SK-N-SH (cell line): Measurements from ENCODE around the gene KSR2. TPM values are rescaled to one million over a fixed set of nuclear protein-coding genes. Genes with fewer than 3 reads are reported as not detected.

Experiments
- CTCF ChIA-PET: fragments of 300-600, 350-600 bp; formaldehyde crosslinking; extraction: SDS; loops from one replicate; lab custom pipeline; 2021; lab: Yijun Ruan, JAX
- POLR2A ChIA-PET: fragments of 350-600 bp; sonication (Branson Sonifier 250); formaldehyde crosslinking; extraction: SDS; loops from one replicate; lab custom pipeline; 2020; ENCODE audit warnings: antibody characterized with exemption, inconsistent platforms; lab: Yijun Ruan, JAX
- DNase-seq: peaks from one replicate; pipeline ENCODE4 v3.0.0; 2012
- H2AFZ ChIP-seq: fragments of 200-600 bp; sonication (generic); 2 replicates; pipeline ENCODE4 v1.8.1; 2016; ENCODE audit warnings: antibody characterized with exemption, mild to moderate bottlenecking, low read depth
- H3F3A ChIP-seq: fragments of 200-600 bp; sonication (generic); replicated peaks from 2 replicates; pipeline ENCODE3; 2016; ENCODE audit warnings: antibody characterized with exemption, mild to moderate bottlenecking; ENCODE audit not compliant: insufficient read depth
- H3K27ac ChIP-seq, 2 experiments: fragments of 200-500 bp in 1 of 2; fragments of 200-600 bp in 1 of 2; sonication (Bioruptor generic) in 1 of 2; sonication (generic), shearing (Covaris generic) in 1 of 2; 2 replicates each; pipeline versions ENCODE4 v1.5.1 to v1.6.1; 2014 to 2016; ENCODE audit warnings: low read depth in 2 of 2, inconsistent platforms in 1 of 2, low read length in 1 of 2, mild to moderate bottlenecking in 1 of 2, mixed read lengths in 1 of 2
- H3K27me3 ChIP-seq: fragments of 200-600 bp; sonication (generic), shearing (Covaris generic); 2 replicates; pipeline ENCODE4 v1.6.1; 2016; ENCODE audit warnings: mixed run types; ENCODE audit not compliant: insufficient read depth
- H3K36me3 ChIP-seq, 2 experiments: fragments of 200-500 bp in 1 of 2; fragments of 200-600 bp in 1 of 2; sonication (Bioruptor generic) in 1 of 2; sonication (generic) in 1 of 2; replicated peaks in 1 of 2; 2 replicates each; pipeline versions ENCODE3 to v1.5.1; 2014 to 2016; ENCODE audit warnings: low read length in 1 of 2, mild to moderate bottlenecking in 1 of 2; ENCODE audit not compliant: insufficient read depth in 2 of 2, control insufficient read depth in 1 of 2
- H3K4me1 ChIP-seq, 2 experiments: fragments of 200-500 bp in 1 of 2; fragments of 200-600 bp in 1 of 2; sonication (Bioruptor generic) in 1 of 2; sonication (generic), shearing (Covaris generic) in 1 of 2; 2 replicates each; pipeline versions ENCODE4 v1.5.1 to v1.6.1; 2014 to 2016; ENCODE audit warnings: low read depth in 1 of 2, low read length in 1 of 2, mixed run types in 1 of 2; ENCODE audit not compliant: insufficient read depth in 2 of 2, control insufficient read depth in 1 of 2
- H3K4me2 ChIP-seq: fragments of 200-600 bp; sonication (generic), shearing (Covaris generic); 2 replicates; pipeline ENCODE4 v1.6.1; 2017; ENCODE audit warnings: mixed run types
- H3K4me3 ChIP-seq, 2 experiments: fragments of 200-500 bp in 1 of 2; fragments of 200-600 bp in 1 of 2; sonication (Bioruptor generic) in 1 of 2; sonication (generic), shearing (Covaris generic) in 1 of 2; 2 replicates each; pipeline versions ENCODE4 v1.5.1 to v1.8.1; 2014 to 2016; ENCODE audit warnings: low read depth in 2 of 2, inconsistent platforms in 1 of 2, low read length in 1 of 2, mild to moderate bottlenecking in 1 of 2, mixed read lengths in 1 of 2, moderate library complexity in 1 of 2
- H3K79me2 ChIP-seq: fragments of 200-600 bp; sonication (generic); 2 replicates; pipeline ENCODE4 v1.8.1; 2017; ENCODE audit warnings: mild to moderate bottlenecking; ENCODE audit not compliant: insufficient read depth
- H3K9ac ChIP-seq: fragments of 200-600 bp; sonication (generic); 2 replicates; pipeline ENCODE4 v1.6.1; 2017; ENCODE audit warnings: mixed run types
- H3K9me2 ChIP-seq: fragments of 200-600 bp; sonication (generic); 2 replicates; pipeline ENCODE4 v1.6.1; 2017; ENCODE audit warnings: mixed run types
- H3K9me3 ChIP-seq: fragments of 200-600 bp; sonication (generic); 2 replicates; pipeline ENCODE4 v1.6.1; 2017; ENCODE audit warnings: mixed run types, mild to moderate bottlenecking, moderate library complexity
- H4K20me1 ChIP-seq: fragments of 200-600 bp; sonication (generic); 2 replicates; pipeline ENCODE4 v1.6.1; 2017; ENCODE audit warnings: mild to moderate bottlenecking, mixed run types; ENCODE audit not compliant: insufficient read depth
- ELF1 ChIP-seq: IDR thresholded peaks from 2 replicates; pipeline ENCODE4 v1.4.0; 2012
- EZH2phosphoT487 ChIP-seq: fragments of 200-600 bp; sonication (generic); IDR thresholded peaks from 2 replicates; pipeline ENCODE4 v1.6.1; 2017; ENCODE audit warnings: low read depth, mixed run types, mild to moderate bottlenecking, antibody characterized with exemption, moderate library complexity, borderline replicate concordance
- FOSL2 ChIP-seq: IDR thresholded peaks from 2 replicates; pipeline ENCODE4 v1.4.0; 2012; ENCODE audit warnings: low read depth, mild to moderate bottlenecking, moderate library complexity, borderline replicate concordance
- IRF3 ChIP-seq: fragments of 150-350 bp; IDR thresholded peaks from 2 replicates; pipeline ENCODE4 v1.6.1; 2016; ENCODE audit warnings: mild to moderate bottlenecking, low read depth, low read length
- MEF2A ChIP-seq: IDR thresholded peaks from 2 replicates; pipeline ENCODE4 v1.4.0; 2012; ENCODE audit warnings: low read depth, borderline replicate concordance
- MXI1 ChIP-seq: IDR thresholded peaks from 2 replicates; pipeline ENCODE4 v1.6.1; 2012; ENCODE audit warnings: mild to moderate bottlenecking, low read depth, low read length, improper control_type of control experiment
- NFIC ChIP-seq: IDR thresholded peaks from 2 replicates; pipeline ENCODE4 v1.4.0; 2012; ENCODE audit warnings: borderline replicate concordance
- PBX3 ChIP-seq: IDR thresholded peaks from 2 replicates; pipeline ENCODE4; 2012
- RCOR1 ChIP-seq: fragments of 150-350 bp; IDR thresholded peaks from 2 replicates; pipeline ENCODE4 v1.6.1; 2017; ENCODE audit warnings: antibody characterized with exemption, low read length
- RFX5 ChIP-seq: IDR thresholded peaks from 2 replicates; pipeline ENCODE4 v1.6.1; 2012; ENCODE audit warnings: mild to moderate bottlenecking, improper control_type of control experiment, low read length
- SIN3A ChIP-seq: IDR thresholded peaks from 2 replicates; pipeline ENCODE4 v1.6.1; 2012; ENCODE audit warnings: low read depth, mild to moderate bottlenecking, low read length, moderate library complexity, borderline replicate concordance
- SMC3 ChIP-seq: IDR thresholded peaks from 2 replicates; pipeline ENCODE4 v1.6.1; 2012; ENCODE audit warnings: low read depth, low read length, improper control_type of control experiment
- TAF1 ChIP-seq: IDR thresholded peaks from 2 replicates; pipeline ENCODE4 v1.6.1; 2012; ENCODE audit warnings: low read depth, mild to moderate bottlenecking, low read length, moderate library complexity, borderline replicate concordance
- TEAD4 ChIP-seq: IDR thresholded peaks from 2 replicates; pipeline ENCODE4 v1.4.0; 2012; ENCODE audit warnings: mild to moderate bottlenecking, borderline replicate concordance; ENCODE audit not compliant: insufficient read depth
- ZBTB33 ChIP-seq: IDR thresholded peaks from 2 replicates; pipeline ENCODE4 v1.4.0; 2012; ENCODE audit warnings: low read depth, borderline replicate concordance
- WGBS: methylation state at CpG from one replicate; pipeline ENCODE4 v1.1.6; 2017; ENCODE audit warnings: low lambda C conversion rate; 5-methylcytosine and 5-hydroxymethylcytosine counted together
- polyA plus RNA-seq, 3 experiments: library from polyadenylated mRNA; depleted of rRNA; stranded (reverse); fragments of >200 nt; gene quantifications; 2 replicates each; pipeline ENCODE4 v1.2.3, GENCODE V29; 2012

KSR2 gene
- polyA plus RNA-seq, 1 of the 3 experiments (the other 2 are of a cell fraction) = 0.12 TPM

GRCh38 chr12:117907108-117907689, 61.6 kb downstream of the KSR2 start:
- H3K4me3 ChIP-seq = no peak overlapping the region
- no peaks in the 10 kb centered on the region for H3K4me1 ChIP-seq
- no peaks in the 10 kb centered on the region for H3K9me3 ChIP-seq
- no peaks in the 10 kb centered on the region for H3K79me2 ChIP-seq
- no peak overlapping the region for H3K9ac ChIP-seq
- no peaks in the 10 kb centered on the region for H4K20me1 ChIP-seq
- H3K27me3 ChIP-seq = no peaks in the 10 kb centered on the region
- ChIA-PET POLR2A (no interaction called here), CTCF (interaction anchor here (1.3 kb wide), 1 partner anchor 32 kb away, joined by 3 read pairs; no protein-coding TSS in a partner anchor)
- H3F3A ChIP-seq = no peaks in the 10 kb centered on the region
- no peaks in the 10 kb centered on the region for H3K9me2 ChIP-seq
- H3K27ac ChIP-seq = no peak overlapping the region
- TF ChIP-seq SMC3 (no peak), IRF3 (no peak)
- DNase-seq = no peak
- H2AFZ ChIP-seq = no peak overlapping the region
- H3K4me2 ChIP-seq = no peak overlapping the region
- WGBS = 45% methylated on average over 9 of the region's 11 CpGs
- no peaks in the 10 kb centered on the region for H3K36me3 ChIP-seq

GRCh38 chr12:117904051-117904450, 64.7 kb downstream of the KSR2 start:
- Histone ChIP-seq H3K9me2 (no peaks in the 10 kb centered on the region), H3K79me2 (no peaks in the 10 kb centered on the region), H3K9me3 (no peaks in the 10 kb centered on the region), H3K9ac (no peak overlapping the region), H3K27ac (no peak overlapping the region), H3F3A (no peaks in the 10 kb centered on the region), H3K36me3 (no peaks in the 10 kb centered on the region), H3K4me2 (no peak overlapping the region), H2AFZ (no peak overlapping the region), H3K4me1 (no peaks in the 10 kb centered on the region), H3K4me3 (no peak overlapping the region), H3K27me3 (no peaks in the 10 kb centered on the region), H4K20me1 (no peaks in the 10 kb centered on the region)
- ChIA-PET CTCF (interaction anchor here (0.9 kb wide), 2 partner anchors 15 to 30 kb away, joined by 3 read pairs; no protein-coding TSS in a partner anchor), POLR2A (no interaction called here)
- no peak for DNase-seq
- no peak for TF ChIP-seq RCOR1
- no peak for TF ChIP-seq EZH2phosphoT487
- TF ChIP-seq FOSL2 = no peak
- TF ChIP-seq PBX3 = no peak
- no peak for TF ChIP-seq NFIC
- TF ChIP-seq SIN3A = no peak
- no peak for TF ChIP-seq MEF2A
- TF ChIP-seq RFX5 = no peak
- TF ChIP-seq ZBTB33 = no peak
- TF ChIP-seq TAF1 = no peak
- TF ChIP-seq TEAD4 = no peak
- no peak for TF ChIP-seq MXI1
- no peak for TF ChIP-seq ELF1
- WGBS = 40% methylated on average over 6 of the region's 6 CpGs
